Osteoblast (primary cell): Measurements from ENCODE around the gene FETUB. TPM values are rescaled to one million over a fixed set of nuclear protein-coding genes. Genes with fewer than 3 reads are reported as not detected.
A peak's percentile ranks its signal among the peaks of the same experiment; 100 is the strongest.

Source experiments
- DNase-seq: peaks from one replicate; pipeline ENCODE4 v3.0.0; 2011; ENCODE audit warnings: low spot score, mixed read lengths; ENCODE audit not compliant: insufficient read length; ENCODE audit errors: missing footprints
- H2AFZ ChIP-seq: 2 replicates; pipeline ENCODE4 v1.6.0; 2011; ENCODE audit warnings: mild to moderate bottlenecking, low read length
- H3K27ac ChIP-seq: 2 replicates; pipeline ENCODE4 v1.5.1; 2011; ENCODE audit warnings: mild to moderate bottlenecking, low read depth, low read length, moderate library complexity
- H3K27me3 ChIP-seq: 2 replicates; pipeline ENCODE4 v1.6.0; 2012; ENCODE audit warnings: mild to moderate bottlenecking, control low read depth, inconsistent platforms, low read length, moderate library complexity; ENCODE audit not compliant: insufficient read depth
- H3K36me3 ChIP-seq: 2 replicates; pipeline ENCODE4 v1.5.1; 2011; ENCODE audit warnings: mild to moderate bottlenecking, low read length, control low read depth, moderate library complexity; ENCODE audit not compliant: insufficient read depth
- H3K4me1 ChIP-seq: 2 replicates; pipeline ENCODE4 v1.5.1; 2011; ENCODE audit warnings: mild to moderate bottlenecking, low read length, control low read depth, moderate library complexity; ENCODE audit not compliant: insufficient read depth
- H3K4me2 ChIP-seq: 2 replicates; pipeline ENCODE4 v1.6.0; 2011; ENCODE audit warnings: mild to moderate bottlenecking, low read length; ENCODE audit not compliant: insufficient read depth
- H3K4me3 ChIP-seq: fragments of 200-600 bp; sonication (generic); 3 replicates; pipeline ENCODE4 v1.5.1; 2012; ENCODE audit warnings: mild to moderate bottlenecking, low read length, inconsistent platforms; ENCODE audit not compliant: insufficient read depth
- H3K79me2 ChIP-seq: 2 replicates; pipeline ENCODE4 v1.6.0; 2012; ENCODE audit warnings: mild to moderate bottlenecking, low read length, control low read depth, inconsistent platforms; ENCODE audit not compliant: insufficient read depth
- H3K9me3 ChIP-seq: 2 replicates; pipeline ENCODE4 v1.5.1; 2011; ENCODE audit warnings: low read depth, low read length, control low read depth
- H4K20me1 ChIP-seq: 2 replicates; pipeline ENCODE4 v1.6.0; 2012; ENCODE audit warnings: mild to moderate bottlenecking, low read length, control low read depth; ENCODE audit not compliant: insufficient read depth
- total RNA-seq: library from RNA; depleted of rRNA; stranded (reverse); fragments of >200 nt; gene quantifications from 2 replicates; pipeline ENCODE4 v1.2.3, GENCODE V29; 2012
- TF ChIP-seq, protein P1 (sequence below): IDR thresholded peaks from 2 replicates; pipeline ENCODE4 v1.5.1; 2011; ENCODE audit warnings: mild to moderate bottlenecking, low read depth, low read length, moderate library complexity; ENCODE audit errors: extremely low read depth

The FETUB gene
- total RNA-seq, 1 donor, result not detected

DNA sequence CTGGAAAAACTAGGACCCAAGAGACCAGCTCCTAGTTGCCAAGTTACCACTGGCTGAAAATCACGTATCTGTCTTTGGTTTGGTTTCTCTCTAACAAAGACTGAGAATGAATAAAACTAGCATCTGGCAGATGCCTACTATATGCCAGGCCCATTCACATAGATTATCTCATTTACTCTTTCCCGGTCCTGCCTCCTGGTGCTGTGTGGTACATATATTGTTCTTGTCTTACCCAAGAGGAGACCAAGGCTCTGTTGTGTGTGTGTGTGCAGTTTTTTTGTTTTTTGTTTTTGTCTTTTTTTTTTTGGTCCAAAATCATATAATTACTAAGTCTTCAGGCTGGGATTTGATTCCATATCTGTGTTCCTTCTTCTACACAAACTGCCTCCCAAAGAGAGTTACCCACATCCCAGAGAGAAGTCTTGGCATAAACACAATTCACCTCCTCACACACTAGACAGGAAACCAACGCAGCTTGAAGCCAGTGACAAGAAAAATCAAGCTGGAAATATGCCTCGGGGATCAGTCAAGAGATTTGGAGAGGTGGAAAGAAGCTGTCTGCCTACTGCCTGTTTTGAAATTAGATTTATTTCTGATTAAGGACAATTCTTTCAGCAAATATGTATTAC lies 26.4 kb upstream of the FETUB start:
- Histone ChIP-seq H3K4me1 (peaks cover 6% of the 10 kb centered on the region), H3K79me2 (no peaks in the 10 kb centered on the region), H4K20me1 (no peaks in the 10 kb centered on the region), H3K27ac (no peak overlapping the region), H3K4me2 (no peak overlapping the region), H3K9me3 (no peaks in the 10 kb centered on the region), H2AFZ (no peak overlapping the region), H3K36me3 (no peaks in the 10 kb centered on the region), H3K4me3 (no peak overlapping the region), H3K27me3 (peaks cover 24% of the 10 kb centered on the region)
- no peak for DNase-seq
- TF ChIP-seq, protein P1, sequence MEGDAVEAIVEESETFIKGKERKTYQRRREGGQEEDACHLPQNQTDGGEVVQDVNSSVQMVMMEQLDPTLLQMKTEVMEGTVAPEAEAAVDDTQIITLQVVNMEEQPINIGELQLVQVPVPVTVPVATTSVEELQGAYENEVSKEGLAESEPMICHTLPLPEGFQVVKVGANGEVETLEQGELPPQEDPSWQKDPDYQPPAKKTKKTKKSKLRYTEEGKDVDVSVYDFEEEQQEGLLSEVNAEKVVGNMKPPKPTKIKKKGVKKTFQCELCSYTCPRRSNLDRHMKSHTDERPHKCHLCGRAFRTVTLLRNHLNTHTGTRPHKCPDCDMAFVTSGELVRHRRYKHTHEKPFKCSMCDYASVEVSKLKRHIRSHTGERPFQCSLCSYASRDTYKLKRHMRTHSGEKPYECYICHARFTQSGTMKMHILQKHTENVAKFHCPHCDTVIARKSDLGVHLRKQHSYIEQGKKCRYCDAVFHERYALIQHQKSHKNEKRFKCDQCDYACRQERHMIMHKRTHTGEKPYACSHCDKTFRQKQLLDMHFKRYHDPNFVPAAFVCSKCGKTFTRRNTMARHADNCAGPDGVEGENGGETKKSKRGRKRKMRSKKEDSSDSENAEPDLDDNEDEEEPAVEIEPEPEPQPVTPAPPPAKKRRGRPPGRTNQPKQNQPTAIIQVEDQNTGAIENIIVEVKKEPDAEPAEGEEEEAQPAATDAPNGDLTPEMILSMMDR, result no peak

DNA sequence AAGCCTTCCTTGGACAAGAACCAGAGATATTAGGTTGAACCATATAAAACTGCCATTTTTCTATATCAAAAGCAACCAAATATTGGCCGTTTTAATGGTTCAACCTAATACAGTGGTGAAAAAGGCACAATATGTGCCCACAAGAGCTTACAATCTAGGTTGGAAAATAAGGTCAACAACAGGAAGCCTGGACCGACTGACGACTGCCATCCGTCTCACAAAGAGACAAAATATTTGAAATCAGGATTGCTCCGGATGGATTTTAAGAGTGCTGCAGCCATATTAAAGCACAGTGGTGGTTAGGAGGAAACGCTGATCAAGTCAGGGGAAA lies 26.0 kb upstream of the FETUB start:
- Histone ChIP-seq H4K20me1 (no peaks in the 10 kb centered on the region), H3K4me1 (peaks cover 6% of the 10 kb centered on the region), H3K9me3 (no peaks in the 10 kb centered on the region), H3K27me3 (peaks cover 26% of the 10 kb centered on the region), H2AFZ (no peak overlapping the region), H3K4me2 (no peak overlapping the region), H3K4me3 (no peak overlapping the region), H3K79me2 (no peaks in the 10 kb centered on the region), H3K27ac (no peak overlapping the region), H3K36me3 (no peaks in the 10 kb centered on the region)
- no peak for DNase-seq
- TF ChIP-seq, protein P1, result no peak

DNA sequence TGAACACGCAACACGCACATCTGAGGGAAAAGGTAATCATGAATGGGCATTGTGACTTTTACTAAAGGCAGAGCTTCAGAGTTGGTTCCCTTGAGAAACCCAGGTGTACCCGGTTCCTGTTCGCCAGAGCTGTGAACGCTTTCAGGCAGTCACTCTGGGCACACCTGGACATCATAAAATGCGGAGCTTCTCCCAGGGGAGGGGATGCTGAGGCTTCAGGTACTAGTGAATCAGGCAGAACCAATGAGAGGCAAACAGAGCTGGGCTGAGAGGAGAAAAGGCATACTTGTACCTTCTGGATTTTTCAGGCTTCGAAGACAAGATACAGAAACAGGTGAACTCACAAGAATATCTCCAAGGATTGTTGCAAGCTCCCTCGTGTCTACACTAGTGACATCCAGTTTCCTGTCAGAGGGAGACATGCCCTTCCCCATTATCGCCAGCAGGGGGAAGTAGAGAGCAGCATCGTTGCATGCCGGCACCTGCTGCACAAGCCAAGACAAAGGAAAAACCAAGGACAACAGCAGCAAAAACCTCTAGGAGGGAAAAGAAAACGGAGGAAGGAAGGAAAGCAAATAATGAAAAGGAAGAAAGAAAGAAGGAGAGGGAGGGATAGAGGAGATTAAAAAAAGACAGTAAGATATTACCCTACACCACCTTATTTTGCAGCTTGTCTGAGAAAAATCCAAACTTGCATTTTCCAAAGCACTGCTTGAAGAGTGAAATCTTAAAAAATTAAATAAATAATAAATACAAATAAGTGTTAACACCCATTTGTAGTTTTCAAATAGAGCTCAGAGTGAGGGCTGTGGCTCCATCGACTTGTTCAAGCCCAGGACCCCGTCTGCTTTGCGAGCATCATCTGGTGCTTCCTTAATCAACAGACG lies 25.4 kb upstream of the FETUB start:
- Histone ChIP-seq H3K4me3 (no peak overlapping the region), H3K79me2 (no peaks in the 10 kb centered on the region), H3K27ac (no peak overlapping the region), H3K36me3 (no peaks in the 10 kb centered on the region), H3K9me3 (no peaks in the 10 kb centered on the region), H3K4me2 (no peak overlapping the region), H4K20me1 (no peaks in the 10 kb centered on the region), H3K27me3 (peaks cover 26% of the 10 kb centered on the region), H3K4me1 (peaks cover 6% of the 10 kb centered on the region), H2AFZ (no peak overlapping the region)
- TF ChIP-seq, protein P1, result peak; percentile 99
- DNase-seq, result peak; percentile 89

DNA sequence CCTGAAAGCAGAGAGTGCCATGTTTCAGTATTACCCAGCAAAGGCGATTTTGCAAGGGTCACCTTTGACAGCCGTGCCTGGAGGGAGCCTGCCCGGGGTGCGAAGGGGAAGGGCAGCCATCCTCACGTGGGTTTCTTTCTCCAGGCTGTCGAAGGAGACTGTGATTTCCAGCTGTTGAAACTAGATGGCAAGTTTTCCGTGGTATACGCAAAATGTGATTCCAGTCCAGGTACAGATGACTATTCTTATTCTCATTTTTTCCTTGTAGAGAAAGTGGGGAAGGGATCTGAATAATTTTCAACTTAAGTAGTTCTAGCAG lies 23.9 kb upstream of the FETUB start:
- Histone ChIP-seq H3K36me3 (no peaks in the 10 kb centered on the region), H3K79me2 (no peaks in the 10 kb centered on the region)
- no peak for DNase-seq

More for the DNA sequence above, 23.9 kb upstream of the FETUB start:
- Histone ChIP-seq H3K4me1 (peaks cover 6% of the 10 kb centered on the region), H3K27ac (no peak overlapping the region), H3K27me3 (peaks cover 30% of the 10 kb centered on the region), H3K4me2 (no peak overlapping the region), H3K4me3 (no peak overlapping the region), H3K9me3 (no peaks in the 10 kb centered on the region), H2AFZ (no peak overlapping the region), H4K20me1 (no peaks in the 10 kb centered on the region)
- TF ChIP-seq, protein P1, result no peak
